Activated CD8-positive, alpha-beta memory T cell treated with anti-CD3 and anti-CD28 coated beads, Interleukin-2, amount 50 U/mL, for 48 hours (primary cell): ENCODE measurements around the gene CMTM4.
"Not testable (repeated sequence)": the region's sequence is repeated elsewhere in the genome, so short reads cannot be mapped to it uniquely, and the experiment has no call there.

ENCODE experiments used
- DNase-seq: peaks from one replicate; pipeline ENCODE4 v3.0.0-alpha.2; 2020

The CMTM4 gene

GRCh38 chr16:66703406-66704215 lies 7.1 kb upstream of the CMTM4 start:
- DNase-seq, result no peak

DNA sequence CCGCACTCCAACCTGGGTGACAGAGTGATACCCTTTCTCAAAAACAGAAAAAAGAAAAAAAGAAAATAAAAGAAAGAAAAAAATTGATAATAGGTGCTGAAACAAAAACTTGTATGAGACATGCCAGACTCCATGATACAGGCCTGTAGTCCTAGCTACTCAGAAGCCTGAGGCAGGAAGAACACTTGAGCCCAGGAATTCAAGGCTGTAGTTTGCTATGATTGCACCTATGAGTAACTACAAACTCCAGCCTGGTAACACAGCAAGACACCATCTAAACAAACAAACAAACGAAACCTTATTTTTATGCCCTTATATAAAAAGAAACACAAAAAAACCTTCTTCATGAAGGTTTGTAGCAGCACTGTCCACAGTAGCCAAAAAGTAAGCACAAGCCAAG lies 5.0 kb upstream of the CMTM4 start:
- DNase-seq, result no peak

DNA sequence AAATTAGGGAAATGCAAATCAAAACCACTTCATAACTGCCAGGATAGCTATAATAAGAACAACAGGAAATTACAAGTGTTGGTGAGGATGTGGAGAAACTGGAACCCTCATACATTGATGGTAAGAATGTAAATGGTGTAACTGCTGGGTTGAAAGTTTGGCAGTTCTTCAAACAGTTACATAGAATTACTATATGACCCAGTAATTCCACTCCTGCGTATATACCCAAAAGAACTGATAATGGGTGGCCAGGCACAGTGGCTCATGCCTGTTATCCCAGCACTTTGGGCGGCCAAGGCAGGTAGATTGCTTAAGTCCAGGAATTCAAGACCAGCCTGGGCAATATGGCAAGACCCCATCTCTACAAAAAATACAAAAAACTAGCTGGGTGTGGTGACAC lies 4.5 kb upstream of the CMTM4 start:
- no peak for DNase-seq

GRCh38 chr16:66699898-66700297 lies 3.4 kb upstream of the CMTM4 start:
- no peak for DNase-seq

DNA sequence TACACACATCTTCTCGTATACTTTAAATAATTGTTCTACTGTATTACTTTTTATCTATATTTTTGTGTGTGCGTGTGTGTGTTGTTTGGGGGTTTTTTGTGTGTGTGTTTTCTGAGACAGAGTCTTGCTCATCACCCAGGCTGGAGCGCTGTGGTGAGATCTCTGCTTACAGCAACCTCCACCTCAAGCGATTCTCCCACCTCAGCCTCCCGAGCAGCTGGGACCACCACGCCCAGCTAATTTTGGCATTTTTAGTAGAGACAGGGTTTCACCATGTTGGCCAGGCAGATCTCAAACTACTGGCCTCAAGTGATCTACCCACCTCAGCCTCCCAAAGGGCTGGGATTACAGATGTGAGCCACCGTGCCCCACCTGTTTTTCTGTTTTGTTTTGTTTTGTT lies 1.5 kb upstream of the CMTM4 start:
- no peak for DNase-seq

GRCh38 chr16:66695935-66696668 lies 441 bp downstream of the CMTM4 start:
- peak; percentile 59 for DNase-seq

GRCh38 chr16:66695471-66695934 lies 1.0 kb downstream of the CMTM4 start:
- no peak for DNase-seq

GRCh38 chr16:66693149-66693548 lies 3.4 kb downstream of the CMTM4 start:
- no peak for DNase-seq

- DNase-seq, result no peak
Measured at GRCh38 chr16:66692341-66692740, 4.2 kb downstream of the CMTM4 start.

DNA sequence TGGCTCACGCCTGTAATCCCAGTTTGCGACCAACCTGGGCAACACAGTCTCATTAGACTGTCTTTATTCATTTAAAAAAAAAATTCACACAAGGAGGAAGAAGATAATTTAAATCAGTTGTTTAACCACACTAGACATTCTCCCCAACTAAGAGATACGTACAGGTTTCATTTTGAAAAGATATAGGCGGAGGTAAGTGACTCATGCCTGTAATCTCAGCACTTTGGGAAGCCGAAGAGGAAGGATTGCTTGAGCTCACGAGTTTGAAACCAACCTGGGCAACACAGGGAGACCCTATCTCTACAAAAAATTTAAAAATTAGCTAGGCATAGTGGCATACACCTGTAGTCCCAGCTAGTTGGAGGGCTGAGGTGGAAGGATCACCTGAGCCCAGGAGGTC lies 5.3 kb downstream of the CMTM4 start:
- DNase-seq, result no peak

- DNase-seq, result no peak
Measured at GRCh38 chr16:66690106-66690847, 6.3 kb downstream of the CMTM4 start.

GRCh38 chr16:66689282-66689681 lies 7.3 kb downstream of the CMTM4 start:
- no peak for DNase-seq

GRCh38 chr16:66687906-66688625 lies 8.5 kb downstream of the CMTM4 start:
- DNase-seq, result no peak

DNA sequence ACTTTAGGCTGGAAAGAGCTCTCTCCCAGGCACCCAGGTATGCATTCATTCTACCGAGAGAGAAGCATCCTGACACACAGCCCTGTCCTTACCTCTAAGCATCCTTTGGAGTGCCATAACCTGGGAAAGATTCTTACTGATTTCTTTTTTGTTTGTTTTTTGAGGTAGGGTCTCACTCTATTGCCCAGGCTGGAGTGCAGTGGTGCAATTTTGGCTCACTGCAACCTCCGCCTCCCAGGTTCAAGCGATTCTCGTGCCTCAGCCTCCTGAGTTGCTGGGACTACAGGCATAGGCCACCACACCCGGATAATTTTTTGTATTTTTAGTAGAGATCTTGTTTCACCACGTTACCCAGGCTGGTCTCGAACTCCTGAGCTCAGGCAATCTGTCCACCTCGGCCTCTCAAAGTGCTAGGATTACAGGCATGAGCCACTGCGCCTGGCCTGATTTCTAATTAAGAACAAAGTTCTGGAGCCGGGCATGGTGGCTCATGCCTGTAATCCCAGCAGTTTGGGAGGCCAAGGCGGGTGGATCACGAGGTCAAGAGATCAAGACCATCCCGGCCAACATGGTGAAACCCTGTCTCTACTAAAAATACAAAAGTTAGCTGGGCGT lies 10.9 kb downstream of the CMTM4 start:
- not testable (repeated sequence) for DNase-seq

GRCh38 chr16:66682271-66682670 lies 14.3 kb downstream of the CMTM4 start:
- no peak for DNase-seq

DNA sequence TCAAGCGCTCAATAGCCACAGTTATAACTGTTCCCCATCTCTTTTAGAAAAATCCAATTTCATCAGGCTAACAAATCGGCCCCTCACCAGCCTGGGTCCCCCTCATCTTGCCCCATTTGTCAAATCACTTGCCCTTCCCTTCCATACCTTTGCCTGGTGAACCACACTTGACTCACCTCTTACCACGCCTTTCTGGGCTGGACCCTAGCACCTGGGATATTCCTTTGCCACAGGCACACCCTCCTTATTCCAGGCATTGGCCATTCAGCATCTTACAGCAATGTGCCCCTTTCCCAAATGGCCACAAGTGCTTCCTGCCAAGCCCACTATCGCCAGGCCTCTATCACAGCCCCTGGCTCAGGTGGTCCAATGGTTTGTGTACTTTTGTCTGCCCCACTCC lies 14.9 kb downstream of the CMTM4 start:
- no peak for DNase-seq

- no peak for DNase-seq
Measured at GRCh38 chr16:66678337-66678736, 18.2 kb downstream of the CMTM4 start.

GRCh38 chr16:66677836-66678235 lies 18.7 kb downstream of the CMTM4 start:
- DNase-seq, result no peak

GRCh38 chr16:66677179-66677578 lies 19.4 kb downstream of the CMTM4 start:
- no peak for DNase-seq

- no peak for DNase-seq
Measured at GRCh38 chr16:66676599-66676998, 19.9 kb downstream of the CMTM4 start.

DNA sequence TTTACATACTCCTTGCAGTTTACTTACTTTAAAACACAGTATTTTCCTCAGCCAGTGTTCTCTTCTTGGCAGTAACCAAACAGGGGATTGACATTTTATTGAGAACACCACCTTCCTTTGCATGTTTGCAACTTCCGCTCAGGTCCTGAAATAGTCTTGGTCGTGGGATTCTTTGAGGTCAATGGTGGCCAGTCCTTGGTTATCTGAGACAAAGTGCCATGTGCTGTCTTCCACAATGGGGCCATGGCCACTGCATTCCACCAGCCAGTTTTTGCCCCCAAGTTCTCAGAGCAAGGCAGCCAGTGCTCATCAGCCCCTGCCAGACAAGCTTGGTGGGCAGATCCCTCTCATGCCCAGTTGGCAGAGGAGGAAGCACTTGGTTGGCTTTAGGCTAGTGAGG lies 22.9 kb downstream of the CMTM4 start:
- no peak for DNase-seq

DNA sequence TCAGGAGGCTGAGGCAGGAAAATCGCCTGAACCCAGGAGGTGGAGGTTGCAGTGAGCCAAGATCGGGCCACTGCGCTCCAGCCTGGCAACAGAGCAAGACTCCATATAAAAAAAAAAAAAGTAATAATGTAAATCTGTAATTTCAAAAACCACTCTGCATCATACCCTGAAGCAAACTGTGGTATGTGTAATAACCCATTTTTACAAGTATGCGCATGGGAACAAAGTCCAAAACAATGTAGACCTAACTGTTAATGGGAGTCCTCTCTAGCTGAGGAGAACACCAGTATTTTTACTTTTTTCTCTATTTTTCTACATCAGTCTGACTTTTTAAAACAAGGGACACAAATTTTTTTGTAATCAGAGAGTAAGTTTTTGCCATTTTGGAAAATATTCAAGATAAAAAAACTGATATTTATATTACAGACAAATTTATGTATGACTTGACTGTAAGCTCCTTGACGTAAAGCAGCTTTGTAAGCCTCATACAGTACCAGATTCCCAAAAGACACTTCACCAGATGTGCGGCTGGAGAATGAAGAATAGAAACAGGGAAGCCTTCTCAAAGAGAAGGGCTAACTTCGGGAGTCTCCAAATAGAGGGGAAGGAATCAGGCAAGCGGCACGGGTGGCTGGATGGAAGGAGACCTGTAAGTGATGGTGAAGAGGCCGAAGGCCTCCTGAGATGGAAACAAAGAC lies 25.7 kb downstream of the CMTM4 start:
- peak; percentile 7 for DNase-seq
